ENCODE results near the gene NPAS3.

The NPAS3 gene

GRCh38 chr14:32938719-32939253 lies at the start of gene NPAS3:
TSS of gene NPAS3 (plus strand) at chr14:32938879.
- in situ Hi-C loops (cut with HindIII; ENCODE audit: low sequenced_read_pairs) = no loop called here

DNA sequence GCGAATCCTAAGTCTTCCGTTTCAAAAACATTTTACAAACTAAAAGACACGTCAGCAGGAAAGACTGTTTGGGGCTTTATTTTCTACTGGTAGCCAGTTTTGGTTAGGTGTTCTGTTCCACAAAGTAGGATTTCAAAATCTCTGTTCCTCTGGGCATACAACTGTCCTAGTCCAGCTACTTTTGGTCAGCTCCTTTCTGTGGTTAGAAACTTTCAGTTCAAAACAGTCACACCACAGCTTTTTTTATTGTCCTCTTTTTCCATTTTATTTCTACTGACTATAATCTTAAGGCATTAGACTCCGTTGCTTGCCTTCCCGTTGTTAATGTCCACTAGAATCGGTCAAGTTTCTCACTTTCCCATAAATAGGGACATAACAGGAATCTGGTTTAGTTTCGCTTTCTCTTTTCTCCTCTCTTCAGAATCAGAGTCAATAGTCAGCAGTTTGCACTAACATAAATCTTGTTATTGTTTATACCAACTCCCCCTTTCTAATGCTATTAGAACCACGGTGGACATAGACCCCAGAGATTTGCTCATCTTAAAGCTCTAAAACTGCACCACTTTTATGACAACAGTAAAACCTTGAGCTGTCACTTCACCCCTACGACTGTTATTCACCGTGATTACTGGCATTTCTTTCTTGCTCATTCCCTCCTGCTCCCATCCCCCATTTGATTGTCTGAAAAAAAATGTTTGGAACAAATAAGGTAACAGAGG lies 41.5 kb upstream of the NPAS3 start:
- in situ Hi-C loops (cut with HindIII; ENCODE audit: low sequenced_read_pairs) = loop anchor here (10.0 kb wide), 1 partner anchor 72 kb away; no protein-coding TSS in a partner anchor

DNA sequence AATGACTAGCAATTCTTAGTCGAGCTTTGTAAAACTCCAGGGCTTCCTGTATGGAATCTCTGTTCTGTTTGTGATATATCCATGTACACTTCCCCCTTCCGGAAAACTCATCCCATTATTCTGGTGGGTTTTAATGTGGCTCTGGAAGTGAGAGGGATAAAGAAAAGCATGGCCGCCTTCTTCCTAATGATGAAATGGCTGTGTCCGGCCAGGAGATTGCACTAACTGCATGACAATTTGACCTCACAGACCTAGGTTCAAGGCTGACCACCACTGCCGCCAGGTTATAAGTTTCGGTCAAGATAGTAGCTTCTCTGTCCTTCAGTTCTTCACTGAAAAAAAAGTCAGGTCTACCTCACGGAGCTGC lies 41.0 kb upstream of the NPAS3 start:
- in situ Hi-C loops (cut with HindIII; ENCODE audit: low sequenced_read_pairs) = loop anchor here (10.0 kb wide), 1 partner anchor 73 kb away; no protein-coding TSS in a partner anchor

DNA sequence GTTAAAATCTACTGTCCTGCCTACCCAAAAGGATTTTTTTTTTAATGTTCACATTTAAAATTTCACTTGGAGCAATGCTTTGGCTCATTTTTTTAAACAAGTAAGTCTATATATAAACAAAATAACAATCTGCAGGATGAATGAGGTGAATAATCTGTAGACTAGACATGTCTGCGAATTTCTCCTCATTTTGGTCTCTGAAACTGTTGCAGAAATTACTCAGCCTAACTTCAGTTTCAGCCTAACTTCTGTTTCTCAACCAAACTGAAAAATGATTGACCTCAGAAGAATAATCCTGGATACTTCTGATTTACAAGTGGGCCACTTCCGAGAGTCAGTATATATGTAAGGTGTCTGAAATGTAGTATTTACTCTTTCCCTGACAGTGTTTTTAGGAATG lies 39.8 kb upstream of the NPAS3 start:
- in situ Hi-C loops (cut with HindIII; ENCODE audit: low sequenced_read_pairs) = loop anchor here (10.0 kb wide), 1 partner anchor 74 kb away; no protein-coding TSS in a partner anchor

GRCh38 chr14:32900547-32900946 lies 38.1 kb upstream of the NPAS3 start:
- in situ Hi-C loops (cut with HindIII; ENCODE audit: low sequenced_read_pairs) = loop anchor here (25.0 kb wide), 1 partner anchor 137 kb away; no protein-coding TSS in a partner anchor

- in situ Hi-C loops (cut with HindIII; ENCODE audit: low sequenced_read_pairs) = loop anchor here (25.0 kb wide), 1 partner anchor 132 kb away; no protein-coding TSS in a partner anchor
Observed at GRCh38 chr14:32905013-32905412, 33.7 kb upstream of the NPAS3 start.

DNA sequence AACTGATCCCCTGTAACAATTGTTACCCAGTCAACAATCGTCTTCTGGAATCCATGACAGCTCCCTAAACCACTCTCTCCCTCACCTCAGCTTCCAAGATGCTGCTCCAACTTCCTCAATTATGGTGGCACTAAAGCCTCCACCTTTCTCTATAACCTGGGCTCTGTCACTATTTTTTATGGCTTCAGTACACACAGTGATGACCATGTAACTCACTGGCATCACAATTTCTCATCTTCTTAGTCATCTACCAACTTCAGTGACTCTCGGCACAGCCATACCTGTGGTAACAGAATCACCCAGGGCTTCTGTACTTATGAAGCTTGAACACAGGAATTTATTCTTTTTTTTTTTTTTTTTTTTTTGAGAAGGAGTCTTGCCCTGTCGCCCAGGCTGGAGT lies 32.0 kb upstream of the NPAS3 start:
- in situ Hi-C loops (cut with HindIII; ENCODE audit: low sequenced_read_pairs) = loop anchor here (25.0 kb wide), 1 partner anchor 131 kb away; no protein-coding TSS in a partner anchor

GRCh38 chr14:32908196-32909084 lies 30.2 kb upstream of the NPAS3 start:
- in situ Hi-C loops (cut with HindIII; ENCODE audit: low sequenced_read_pairs) = loop anchor here (25.0 kb wide), 1 partner anchor 129 kb away; no protein-coding TSS in a partner anchor

DNA sequence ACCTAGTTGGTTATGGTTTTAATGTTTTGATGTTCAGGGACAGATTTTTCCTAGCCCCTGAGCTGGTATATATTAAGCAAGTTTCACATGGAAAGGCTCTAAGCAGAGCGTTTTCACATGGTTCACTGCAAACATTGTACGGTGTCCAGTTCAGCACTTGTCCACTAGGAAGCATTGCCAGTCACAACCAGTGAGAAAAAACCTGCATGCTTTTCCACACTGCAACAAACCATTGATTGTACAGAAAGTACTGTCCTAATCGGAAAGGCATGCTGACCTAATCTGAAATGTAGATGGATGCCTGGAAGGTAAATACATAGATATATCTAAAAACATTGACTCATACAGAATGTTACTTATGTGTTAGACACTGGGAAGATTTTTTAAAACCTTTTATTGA lies 25.0 kb upstream of the NPAS3 start:
- in situ Hi-C loops (cut with HindIII; ENCODE audit: low sequenced_read_pairs) = loop anchor here (25.0 kb wide), 1 partner anchor 124 kb away; no protein-coding TSS in a partner anchor

GRCh38 chr14:32914391-32914790 lies 24.3 kb upstream of the NPAS3 start:
- in situ Hi-C loops (cut with HindIII; ENCODE audit: low sequenced_read_pairs) = loop anchor here (25.0 kb wide), 1 partner anchor 123 kb away; no protein-coding TSS in a partner anchor

- in situ Hi-C loops (cut with HindIII; ENCODE audit: low sequenced_read_pairs) = loop anchor here (25.0 kb wide), 1 partner anchor 117 kb away; no protein-coding TSS in a partner anchor
Observed at GRCh38 chr14:32920696-32921276, 17.9 kb upstream of the NPAS3 start.

GRCh38 chr14:32925439-32925838 lies 13.2 kb upstream of the NPAS3 start:
- in situ Hi-C loops (cut with HindIII; ENCODE audit: low sequenced_read_pairs) = no loop called here

DNA sequence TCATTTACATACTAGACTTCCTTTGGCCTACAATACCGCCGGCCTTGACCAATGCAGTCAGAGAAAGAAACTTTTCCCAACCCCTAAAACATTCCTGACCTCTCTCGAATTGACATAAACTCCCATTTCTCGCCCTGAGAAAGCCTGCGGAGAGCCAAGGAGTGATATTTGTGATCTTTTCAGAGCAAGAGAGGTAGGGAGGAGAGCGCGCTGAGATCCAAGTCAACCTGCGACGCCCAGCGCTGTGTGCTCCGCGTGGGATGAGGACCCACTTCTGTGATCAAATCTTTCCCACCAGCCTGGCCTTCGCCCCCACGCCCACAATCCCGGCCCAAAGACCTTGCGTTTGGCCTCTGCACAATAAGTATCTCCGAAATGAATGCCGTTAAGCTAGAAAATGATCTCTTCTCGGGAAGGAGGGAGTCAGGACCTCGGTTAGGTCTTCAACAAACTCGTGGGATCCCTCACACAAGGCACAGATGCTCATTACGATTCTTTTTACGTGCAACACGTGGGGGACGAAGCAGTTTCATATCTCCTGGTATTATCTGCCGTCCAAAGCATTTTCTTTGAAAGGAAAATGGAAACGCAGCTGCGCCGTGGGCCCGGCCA lies 6.3 kb upstream of the NPAS3 start:
- in situ Hi-C loops (cut with HindIII; ENCODE audit: low sequenced_read_pairs) = no loop called here

- in situ Hi-C loops (cut with HindIII; ENCODE audit: low sequenced_read_pairs) = no loop called here
Observed at GRCh38 chr14:32932914-32933628, 5.6 kb upstream of the NPAS3 start.

- in situ Hi-C loops (cut with HindIII; ENCODE audit: low sequenced_read_pairs) = no loop called here
Observed at GRCh38 chr14:32933629-32934072, 5.0 kb upstream of the NPAS3 start.

GRCh38 chr14:32934073-32934880 lies 4.4 kb upstream of the NPAS3 start:
- in situ Hi-C loops (cut with HindIII; ENCODE audit: low sequenced_read_pairs) = no loop called here

DNA sequence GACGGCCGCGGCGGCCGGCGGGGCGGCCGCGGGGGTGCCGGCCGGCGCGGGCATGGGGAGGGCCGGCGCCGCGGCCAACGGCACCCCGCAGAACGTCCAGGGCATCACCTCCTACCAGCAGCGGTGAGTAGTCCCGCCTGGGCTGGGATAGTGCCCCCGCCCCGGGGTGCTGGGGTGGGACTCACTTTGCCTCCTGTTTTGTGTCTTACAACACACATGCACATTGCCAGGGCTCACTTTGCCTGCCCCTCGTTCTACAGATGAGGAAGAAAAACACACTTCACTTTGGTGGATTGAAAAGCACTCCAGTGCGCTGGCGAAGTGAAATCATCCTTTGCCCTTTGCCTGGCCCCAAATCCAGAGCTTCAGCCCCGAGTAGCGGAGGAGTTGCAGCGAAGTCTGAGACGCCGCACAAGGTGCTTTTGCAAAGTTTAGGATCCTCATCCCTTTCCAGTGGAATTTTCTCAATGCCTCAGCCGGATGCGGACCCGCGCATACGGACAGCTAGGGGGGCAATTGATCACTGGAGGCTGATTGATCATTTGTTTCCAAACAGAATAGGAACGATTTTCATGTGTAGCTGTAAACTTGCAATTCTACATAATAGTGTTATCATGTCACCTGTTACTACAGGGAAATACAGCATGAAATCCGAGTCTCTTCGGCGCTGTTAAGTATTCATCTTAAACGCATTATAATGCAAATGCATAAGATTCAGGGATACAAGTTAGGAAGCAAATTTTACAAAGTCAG lies 3.6 kb upstream of the NPAS3 start:
- in situ Hi-C loops (cut with HindIII; ENCODE audit: low sequenced_read_pairs) = no loop called here
